Measurements from ENCODE around the gene HPX. TPM values are rescaled to one million over a fixed set of nuclear protein-coding genes. Genes with fewer than 3 reads are reported as not detected.

HPX gene
- total RNA-seq, 1 experiment from 2014 or later, result 1.2 TPM

GRCh38 chr11:6385046-6385777 lies 55.6 kb downstream of the HPX start:
- TF ChIP-seq CTCF (conservative IDR thresholded peaks at IDR 0.05), result no peak
- Histone ChIP-seq H3K79me1 (ENCODE audit: insufficient read depth, low read depth, low read length, poor library complexity, severe bottlenecking) (no peaks in the 10 kb centered on the region), H3K27ac (ENCODE audit: insufficient read length, low read depth, low read length) (no peak overlapping the region), H2BK120ac (ENCODE audit: low read depth, low read length, poor library complexity, severe bottlenecking) (no peak overlapping the region), H2AFZ (ENCODE audit: low read length) (no peak overlapping the region), H4K20me1 (ENCODE audit: control insufficient read depth, insufficient read depth, insufficient read length) (no peaks in the 10 kb centered on the region), H2BK12ac (ENCODE audit: insufficient read length, low read depth, low read length) (no peak overlapping the region), H3T11ph (ENCODE audit: low read length) (no peak overlapping the region), H2BK20ac (ENCODE audit: low read depth, low read length, poor library complexity, severe bottlenecking) (no peak overlapping the region), H3K56ac (ENCODE audit: insufficient read length, low read depth, low read length) (no peak overlapping the region), H2BK15ac (ENCODE audit: low read depth, low read length) (no peak overlapping the region), H3K23ac (ENCODE audit: insufficient read length, low read depth, low read length) (no peak overlapping the region), H4K8ac (replicated peaks; ENCODE audit: insufficient read length, low read depth, low read length) (no peak overlapping the region), H3K27me3 (ENCODE audit: insufficient read depth, low read length) (no peaks in the 10 kb centered on the region), H3K4ac (ENCODE audit: low read depth, low read length) (no peak overlapping the region), H2BK5ac (ENCODE audit: insufficient read length, low read length) (no peak overlapping the region), H4K5ac (ENCODE audit: insufficient read length, low read depth, low read length) (no peak overlapping the region), H3K4me1 (ENCODE audit: insufficient read depth, low read length) (peaks cover 4% of the 10 kb centered on the region; the same call in 1 of the 2 replicates), H3K14ac (ENCODE audit: insufficient read depth, low read length) (no peak overlapping the region), H3K9me3 (ENCODE audit: control insufficient read depth, low read depth, low read length) (no peaks in the 10 kb centered on the region), H2AK5ac (ENCODE audit: insufficient read length, low read length) (no peak overlapping the region), H4K91ac (ENCODE audit: insufficient read length, low read depth, low read length) (no peak overlapping the region), H3K4me2 (ENCODE audit: insufficient read depth, insufficient read length, low read length) (no peak overlapping the region), H3K18ac (ENCODE audit: insufficient read length, low read depth, low read length) (no peak overlapping the region), H3K79me2 (ENCODE audit: insufficient read depth, low read length) (no peaks in the 10 kb centered on the region), H3K9ac (ENCODE audit: extremely low read depth, insufficient read length, low read length) (no peak overlapping the region), H3K23me2 (ENCODE audit: insufficient read length, low read depth, low read length, poor library complexity, severe bottlenecking) (peaks cover 4% of the 10 kb centered on the region)
- peaks cover 59 to 64% of the 10 kb centered on the region in 2 experiments for H3K4me1 Mint-ChIP-seq
- H3K4me3 Mint-ChIP-seq, result peak overlapping the region in 1 of 2 experiments; percentile 61; a peak in 3 of 5 replicates
- peak overlapping the region; percentile 90 to 96 (median 95) for H3K27ac Mint-ChIP-seq
- no peaks in the 10 kb centered on the region for H3K9me3 Mint-ChIP-seq
- H3K27me3 Mint-ChIP-seq (ENCODE audit: low read depth), result no peaks in the 10 kb centered on the region
- no peaks in the 10 kb centered on the region; a peak in 1 of 7 replicates for H3K36me3 Mint-ChIP-seq (ENCODE audit: insufficient read depth in 1 of 3, low read depth in 3 of 3)
- no CpG with 5 or more reads among the region's 7 CpGs for WGBS (ENCODE audit: extremely low coverage, insufficient read length, low lambda C conversion rate)
- no peak for DNase-seq

Other genes starting within 250 kb of the HPX start
- not detected in 2 replicates for gene OR52W1, start 241.8 kb downstream of the HPX start, total RNA-seq (2021)
- gene C11orf42, start 235.4 kb downstream of the HPX start, total RNA-seq (2021), result not detected in 2 replicates
- gene FHIP1B, start 206.4 kb downstream of the HPX start, total RNA-seq (2021), result 27.4 and 28.5 TPM in 2 replicates
- 0.11 and 0.20 TPM in 2 replicates for gene CNGA4, start 201.9 kb downstream of the HPX start, total RNA-seq (2021)
- gene CCKBR, start 181.1 kb downstream of the HPX start, total RNA-seq (2021), result 10.6 and 10.9 TPM in 2 replicates
- 56.7 and 60.0 TPM in 2 replicates for gene CAVIN3, start 120.5 kb downstream of the HPX start, total RNA-seq (2021)
- 4.5 and 5.3 TPM in 2 replicates for gene SMPD1, start 50.5 kb downstream of the HPX start, total RNA-seq (2021)
- gene APBB1, start 21.9 kb downstream of the HPX start, total RNA-seq (2021), result 34.8 and 37.0 TPM in 2 replicates
- 12.3 and 14.4 TPM in 2 replicates for gene TRIM3, start 33.0 kb upstream of the HPX start, total RNA-seq (2021)
- gene ARFIP2, start 40.3 kb upstream of the HPX start, total RNA-seq (2021), result 50.4 and 55.1 TPM in 2 replicates
- 49.9 and 50.3 TPM in 2 replicates for gene TIMM10B, start 40.5 kb upstream of the HPX start, total RNA-seq (2021)
- gene DNHD1, start 56.3 kb upstream of the HPX start, total RNA-seq (2021), result 3.5 TPM in 2 replicates
- gene RRP8, start 162.6 kb upstream of the HPX start, total RNA-seq (2021), result 14.2 and 16.0 TPM in 2 replicates
- gene ILK, start 162.8 kb upstream of the HPX start, total RNA-seq (2021), result 96.2 and 100 TPM in 2 replicates
- 198 and 207 TPM in 2 replicates for gene TAF10, start 171.2 kb upstream of the HPX start, total RNA-seq (2021)
- gene TPP1, start 178.4 kb upstream of the HPX start, total RNA-seq (2021), result 37.2 and 37.5 TPM in 2 replicates
- gene DCHS1, start 214.8 kb upstream of the HPX start, total RNA-seq (2021), result 12.2 and 12.5 TPM in 2 replicates
- gene MRPL17, start 242.4 kb upstream of the HPX start, total RNA-seq (2021), result 75.5 and 85.3 TPM in 2 replicates